ENCODE measurements around the gene LDLRAD4.
A peak's percentile ranks its signal among the peaks of the same experiment; 100 is the strongest.

The LDLRAD4 gene

GRCh38 chr18:13420969-13421686 lies 202.6 kb downstream of the LDLRAD4 start:
- Histone ChIP-seq H3K27me3 (ENCODE audit: insufficient read depth, poor library complexity, severe bottlenecking) (no peaks in the 10 kb centered on the region), H3K27ac (replicated peaks) (no peak overlapping the region), H3K4me3 (replicated peaks; ENCODE audit: insufficient read depth, low read length) (no peak overlapping the region)
- TF ChIP-seq POLR2AphosphoS5 (IDR thresholded peaks at IDR 0.05; ENCODE audit: low read depth) = no peak
- no peak for TF ChIP-seq CTCF (IDR thresholded peaks at IDR 0.05; ENCODE audit: insufficient read depth, low read length)
- no peak for TF ChIP-seq REST (IDR thresholded peaks at IDR 0.05; ENCODE audit: insufficient replicate concordance, low read depth)
- peak; percentile 52; the same call in 1 of the 2 replicates for TF ChIP-seq SPI1 (IDR thresholded peaks at IDR 0.05; ENCODE audit: borderline replicate concordance, low read depth)
- DNase-seq (ENCODE audit: low read depth in 1 of 2, low spot score in 1 of 2) = peak in 1 of 2 experiments; percentile 26

- no peak overlapping the region for H3K27ac ChIP-seq (replicated peaks)
- H3K27me3 ChIP-seq (ENCODE audit: insufficient read depth, poor library complexity, severe bottlenecking) = no peaks in the 10 kb centered on the region
- TF ChIP-seq GABPA (IDR thresholded peaks at IDR 0.05; ENCODE audit: low read depth) (no peak), SPI1 (IDR thresholded peaks at IDR 0.05; ENCODE audit: borderline replicate concordance, low read depth) (no peak), POLR2AphosphoS5 (IDR thresholded peaks at IDR 0.05; ENCODE audit: low read depth) (no peak), CTCF (IDR thresholded peaks at IDR 0.05; ENCODE audit: insufficient read depth, low read length) (no peak), REST (IDR thresholded peaks at IDR 0.05; ENCODE audit: insufficient replicate concordance, low read depth) (no peak)
- no peak for DNase-seq (ENCODE audit: low read depth in 1 of 2, low spot score in 1 of 2)
- H3K4me3 ChIP-seq (replicated peaks; ENCODE audit: insufficient read depth, low read length) = no peak overlapping the region
These were observed 204.1 kb downstream of the LDLRAD4 start for GRCh38 chr18:13422541-13423147.

GRCh38 chr18:13423352-13423751 lies 204.8 kb downstream of the LDLRAD4 start:
- DNase-seq (ENCODE audit: low read depth in 1 of 2, low spot score in 1 of 2) = no peak
- no peaks in the 10 kb centered on the region for H3K27me3 ChIP-seq (ENCODE audit: insufficient read depth, poor library complexity, severe bottlenecking)
- H3K4me3 ChIP-seq (replicated peaks; ENCODE audit: insufficient read depth, low read length) = no peak overlapping the region
- no peak overlapping the region for H3K27ac ChIP-seq (replicated peaks)
- TF ChIP-seq REST (IDR thresholded peaks at IDR 0.05; ENCODE audit: insufficient replicate concordance, low read depth) (no peak), SPI1 (IDR thresholded peaks at IDR 0.05; ENCODE audit: borderline replicate concordance, low read depth) (no peak), CTCF (IDR thresholded peaks at IDR 0.05; ENCODE audit: insufficient read depth, low read length) (no peak), POLR2AphosphoS5 (IDR thresholded peaks at IDR 0.05; ENCODE audit: low read depth) (no peak), GABPA (IDR thresholded peaks at IDR 0.05; ENCODE audit: low read depth) (no peak)

Data from HL-60 (cell line).